Measurements from ENCODE around the gene SSRP1.

GRCh38 chr11:57308426-57309060 is 27.1 kb downstream of the SSRP1 start:
- no peak for TF ChIP-seq GATA2 (IDR thresholded peaks at IDR 0.05; ENCODE audit: low read depth, low read length)
- no peak for TF ChIP-seq GATA3 (IDR thresholded peaks at IDR 0.05; ENCODE audit: low read depth, low read length)
